OCI-LY7 (cell line): Measurements from ENCODE around the gene ANO1. TPM values are rescaled to one million over a fixed set of nuclear protein-coding genes. Genes with fewer than 3 reads are reported as not detected.
A peak's percentile ranks its signal among the peaks of the same experiment; 100 is the strongest.

Experiments used
- BruUV-seq: library from RNA; stranded (reverse); fragments of 400-500 nt; replicated peaks from 2 replicates; lab custom pipeline; 2021; lab: Mats Ljungman, UMichigan
- CTCF ChIA-PET: fragments of 300-600 bp; sonication (Branson Sonifier 250); formaldehyde crosslinking; loops from one replicate; lab custom pipeline; 2022; ENCODE audit warnings: antibody characterized with exemption; ENCODE audit not compliant: unreplicated experiment; lab: Charles Lee
- POLR2A ChIA-PET: fragments of 300-600 bp; sonication (Branson Sonifier 250); formaldehyde crosslinking; loops from one replicate; lab custom pipeline; 2022; ENCODE audit warnings: antibody characterized with exemption; lab: Charles Lee
- DNase-seq: peaks from one replicate; pipeline ENCODE4 v3.0.0-alpha.2; 2015; ENCODE audit warnings: low spot score
- H2AFZ ChIP-seq: fragments of 200-600 bp; sonication (generic), shearing (Covaris generic); 2 replicates; pipeline ENCODE4 v1.6.1; 2014; ENCODE audit warnings: mild to moderate bottlenecking, antibody characterized with exemption, low read length, moderate library complexity
- H3K27ac ChIP-seq: fragments of 200-600 bp; sonication (generic); 2 replicates; pipeline ENCODE4 v1.5.1; 2014; ENCODE audit warnings: mixed run types, low read depth, mild to moderate bottlenecking, moderate library complexity, low read length, inconsistent platforms; ENCODE audit not compliant: poor library complexity, severe bottlenecking
- H3K36me3 ChIP-seq: fragments of 200-600 bp; sonication (generic); 2 replicates; pipeline ENCODE4 v1.6.1; 2014; ENCODE audit warnings: mild to moderate bottlenecking, antibody characterized with exemption, low read length, moderate library complexity, mixed read lengths; ENCODE audit not compliant: insufficient read depth
- H3K4me1 ChIP-seq: fragments of 200-600 bp; sonication (generic); 2 replicates; pipeline ENCODE4 v1.5.1; 2014; ENCODE audit warnings: mild to moderate bottlenecking, low read length; ENCODE audit not compliant: insufficient read depth, poor library complexity, severe bottlenecking
- H3K4me2 ChIP-seq: fragments of 200-600 bp; sonication (generic); 2 replicates; pipeline ENCODE4 v1.6.1; 2014; ENCODE audit warnings: mild to moderate bottlenecking, low read length
- H3K4me3 ChIP-seq: fragments of 200-600 bp; sonication (generic); 2 replicates; pipeline ENCODE4 v1.5.1; 2014; ENCODE audit warnings: mild to moderate bottlenecking, low read depth, low read length; ENCODE audit not compliant: poor library complexity, severe bottlenecking
- H3K79me2 ChIP-seq: fragments of 200-600 bp; sonication (generic); 2 replicates; pipeline ENCODE4 v1.6.1; 2016; ENCODE audit warnings: low read depth, mild to moderate bottlenecking, low read length, moderate library complexity, mixed read lengths; ENCODE audit not compliant: insufficient read depth
- H3K9me2 ChIP-seq: fragments of 200-600 bp; sonication (generic); 2 replicates; pipeline ENCODE4 v1.6.1; 2016; ENCODE audit warnings: mild to moderate bottlenecking, low read length, mixed read lengths; ENCODE audit not compliant: insufficient read depth
- H3K9me3 ChIP-seq: fragments of 200-600 bp; sonication (generic); 2 replicates; pipeline ENCODE4 v1.6.1; 2014; ENCODE audit warnings: mild to moderate bottlenecking, mixed run types, low read length, mixed read lengths
- H4K20me1 ChIP-seq: fragments of 200-600 bp; sonication (generic); 2 replicates; pipeline ENCODE4 v1.6.1; 2014; ENCODE audit warnings: mild to moderate bottlenecking, antibody characterized with exemption, low read length, moderate library complexity, mixed read lengths; ENCODE audit not compliant: insufficient read depth
- CTCF ChIP-seq: fragments of 200-600 bp; sonication (generic); conservative IDR thresholded peaks from 2 replicates; pipeline ENCODE4 v1.5.1; 2014; ENCODE audit warnings: mild to moderate bottlenecking, antibody characterized with exemption, low read length, moderate library complexity, mixed read lengths
- EZH2phosphoT487 ChIP-seq: fragments of 200-600 bp; sonication (generic); IDR thresholded peaks from 2 replicates; pipeline ENCODE4 v1.6.1; 2018; ENCODE audit warnings: low read depth, borderline replicate concordance, mild to moderate bottlenecking, mixed run types, antibody characterized with exemption, low read length, moderate library complexity, mixed read lengths
- intact Hi-C: fragments of 100-400 bp; cut with micrococcal nuclease; formaldehyde crosslinking; loops from one replicate; pipeline ENCODE4 v1.10.0; 2022; ENCODE audit not compliant: unreplicated experiment
- total RNA-seq, 2 experiments: library from RNA; depleted of rRNA in 1 of 2; stranded (reverse); fragments of >200 nt in 1 of 2; shearing (Covaris generic) in 1 of 2; gene quantifications; 2 replicates each; pipeline ENCODE4 v1.2.3, GENCODE V29; 2014 to 2022

Gene ANO1
- total RNA-seq, 2 experiments from 2014 or later, result not detected

- ChIA-PET POLR2A (interaction anchor here (0.7 kb wide), 1 partner anchor 874 kb away, joined by 3 read pairs; no protein-coding TSS in a partner anchor), CTCF (no interaction called here)
- Histone ChIP-seq H4K20me1 (no peaks in the 10 kb centered on the region), H3K27ac (no peak overlapping the region), H3K9me2 (no peaks in the 10 kb centered on the region), H3K79me2 (no peaks in the 10 kb centered on the region), H3K4me1 (no peaks in the 10 kb centered on the region), H3K36me3 (no peaks in the 10 kb centered on the region), H3K9me3 (peaks cover 5% of the 10 kb centered on the region; the same call in 1 of the 2 replicates), H2AFZ (no peak overlapping the region), H3K4me2 (no peak overlapping the region), H3K4me3 (no peak overlapping the region)
- intact Hi-C loops, result no loop called here
- no peak for DNase-seq
- TF ChIP-seq EZH2phosphoT487, result no peak
- no peak for TF ChIP-seq CTCF
- no TSS peak for BruUV-seq
These were observed 34.6 kb upstream of the ANO1 start for GRCh38 chr11:70043482-70043881.

- no peak for TF ChIP-seq EZH2phosphoT487
- TF ChIP-seq CTCF, result no peak
- CTCF ChIA-PET, result no interaction called here
These were observed 32.0 kb upstream of the ANO1 start for GRCh38 chr11:70046089-70046488.

GRCh38 chr11:70048279-70049024 lies 29.7 kb upstream of the ANO1 start:
- intact Hi-C loops, result no loop called here
- CTCF ChIA-PET, result no interaction called here

More at GRCh38 chr11:70046089-70046488, 32.0 kb upstream of the ANO1 start:
- H3K9me2 ChIP-seq, result no peaks in the 10 kb centered on the region
- POLR2A ChIA-PET, result interaction anchor here (0.5 kb wide), 1 partner anchor 1240 kb away, joined by 4 read pairs; no protein-coding TSS in a partner anchor
- H3K9me3 ChIP-seq, result peaks cover 5% of the 10 kb centered on the region; the same call in 1 of the 2 replicates
- no peak for DNase-seq
- no peaks in the 10 kb centered on the region for H3K79me2 ChIP-seq
- no peak overlapping the region for H3K4me3 ChIP-seq
- H4K20me1 ChIP-seq, result no peaks in the 10 kb centered on the region
- H3K36me3 ChIP-seq, result no peaks in the 10 kb centered on the region
- H2AFZ ChIP-seq, result no peak overlapping the region
- H3K4me1 ChIP-seq, result no peaks in the 10 kb centered on the region
- H3K4me2 ChIP-seq, result no peak overlapping the region
- intact Hi-C loops, result no loop called here
- no peak overlapping the region for H3K27ac ChIP-seq
- BruUV-seq, result no TSS peak

More at GRCh38 chr11:70048279-70049024, 29.7 kb upstream of the ANO1 start:
- Histone ChIP-seq H3K79me2 (no peaks in the 10 kb centered on the region), H3K36me3 (no peaks in the 10 kb centered on the region), H3K9me2 (no peaks in the 10 kb centered on the region), H2AFZ (no peak overlapping the region), H3K27ac (no peak overlapping the region), H3K9me3 (peaks cover 5% of the 10 kb centered on the region; the same call in 1 of the 2 replicates), H3K4me1 (no peaks in the 10 kb centered on the region), H3K4me2 (no peak overlapping the region), H3K4me3 (no peak overlapping the region), H4K20me1 (no peaks in the 10 kb centered on the region)
- TF ChIP-seq EZH2phosphoT487 (no peak), CTCF (peak; percentile 58; the same call in 1 of the 2 replicates)
- no TSS peak for BruUV-seq
- POLR2A ChIA-PET, result no interaction called here
- DNase-seq, result no peak
